GM12878 (cell line): ENCODE measurements around the gene ATP6V0A1. TPM values are rescaled to one million over a fixed set of nuclear protein-coding genes. Genes with fewer than 3 reads are reported as not detected.

Experiments
- ATF7 ChIP-seq: fragments of 450-650 bp; IDR thresholded peaks from 2 replicates; pipeline ENCODE4 v1.6.1; 2016; ENCODE audit warnings: low read depth, mild to moderate bottlenecking
- BACH1 ChIP-seq: fragments of 450-650 bp; IDR thresholded peaks from 2 replicates; pipeline ENCODE4 v1.6.1; 2017; ENCODE audit warnings: mild to moderate bottlenecking, borderline replicate concordance
- BCL11A ChIP-seq: IDR thresholded peaks from 2 replicates; pipeline ENCODE4 v1.6.1; 2011; ENCODE audit warnings: low read depth, low read length
- EGR1 ChIP-seq, 2 experiments: IDR thresholded peaks; 1 replicate in 1 of 2; 2 replicates in 1 of 2; pipeline ENCODE4 v1.6.1; 2011 to 2012; ENCODE audit warnings: low read depth in 2 of 2, low read length in 2 of 2, borderline replicate concordance in 1 of 2, mild to moderate bottlenecking in 1 of 2, moderate library complexity in 1 of 2
- ELK1 ChIP-seq: IDR thresholded peaks from 2 replicates; pipeline ENCODE4 v1.6.1; 2012; ENCODE audit warnings: low read depth, low read length, improper control_type of control experiment
- GATAD2B ChIP-seq: fragments of 450-650 bp; conservative IDR thresholded peaks from 2 replicates; pipeline ENCODE4 v1.6.1; 2017; ENCODE audit warnings: low read depth, mild to moderate bottlenecking, moderate library complexity
- HDAC6 ChIP-seq: fragments of 200-600 bp; sonication (generic); IDR thresholded peaks from one replicate; pipeline ENCODE4 v1.8.0; 2017; ENCODE audit warnings: antibody characterized with exemption; ENCODE audit not compliant: unreplicated experiment
- NKRF ChIP-seq: fragments of 450-650 bp; conservative IDR thresholded peaks from 2 replicates; pipeline ENCODE4 v1.6.1; 2017; ENCODE audit warnings: mild to moderate bottlenecking, moderate library complexity
- RCOR1 ChIP-seq: conservative IDR thresholded peaks from 2 replicates; pipeline ENCODE4 v1.6.1; 2012; ENCODE audit warnings: low read depth, low read length, improper control_type of control experiment
- RELB ChIP-seq: fragments of 450-650 bp; IDR thresholded peaks from 2 replicates; pipeline ENCODE4 v1.6.1; 2017; ENCODE audit warnings: low read depth, mild to moderate bottlenecking, moderate library complexity
- SIN3A ChIP-seq: IDR thresholded peaks from 2 replicates; pipeline ENCODE4 v1.6.1; 2012; ENCODE audit warnings: low read depth, low read length, improper control_type of control experiment
- TCF12 ChIP-seq: IDR thresholded peaks from 2 replicates; pipeline ENCODE4 v1.6.1; 2011; ENCODE audit warnings: low read depth, mild to moderate bottlenecking, low read length
- TCF7 ChIP-seq: IDR thresholded peaks from 2 replicates; pipeline ENCODE4 v1.6.1; 2014; ENCODE audit warnings: antibody characterized with exemption, borderline replicate concordance
- polyA plus RNA-seq, 11 experiments: library from polyadenylated mRNA; depleted of rRNA in 4 of 11; unstranded in 6 of 11; stranded (reverse) in 5 of 11; fragments of >200 nt; fragmentation: Nextera tagmentation in 4 of 11; fragmentation: Illumina TruSeq in 1 of 11; extraction: Ambion mirVana in 4 of 11; extraction: Trizol in 1 of 11; gene quantifications; 1 replicate in 1 of 11; 2 replicates in 10 of 11; pipeline versions ENCODE4 v1.2.1 to v1.2.3, GENCODE V29; 2011 to 2016; ENCODE audit warnings: inconsistent platforms in 2 of 11, missing spikeins in 2 of 11, low read depth in 1 of 11
- total RNA-seq, 4 experiments: library from RNA; depleted of rRNA in 3 of 4; stranded (reverse); fragments of >200 nt in 3 of 4; fragmentation: Illumina TruSeq in 1 of 4; extraction: Trizol in 1 of 4; gene quantifications; 2 replicates each; pipeline versions ENCODE4 v1.2.1 to v1.2.3, GENCODE V29; 2013 to 2021
- TF ChIP-seq, protein P1 (sequence below): fragments of 450-650 bp; IDR thresholded peaks from 2 replicates; pipeline ENCODE4 v1.6.1; 2017; ENCODE audit warnings: mild to moderate bottlenecking, moderate library complexity
- TF ChIP-seq, protein P2 (sequence below): fragments of 450-650 bp; IDR thresholded peaks from 2 replicates; pipeline ENCODE4 v1.6.1; 2017; ENCODE audit warnings: mild to moderate bottlenecking, low read depth, inconsistent platforms; ENCODE audit not compliant: poor library complexity, severe bottlenecking

Gene ATP6V0A1
- total and polyA plus RNA-seq, 10 of the 15 experiments (the other 5 are each of a cell fraction or from before 2014, with no cell fraction given), result 3.0 to 76.6 (median 30.9) TPM

DNA sequence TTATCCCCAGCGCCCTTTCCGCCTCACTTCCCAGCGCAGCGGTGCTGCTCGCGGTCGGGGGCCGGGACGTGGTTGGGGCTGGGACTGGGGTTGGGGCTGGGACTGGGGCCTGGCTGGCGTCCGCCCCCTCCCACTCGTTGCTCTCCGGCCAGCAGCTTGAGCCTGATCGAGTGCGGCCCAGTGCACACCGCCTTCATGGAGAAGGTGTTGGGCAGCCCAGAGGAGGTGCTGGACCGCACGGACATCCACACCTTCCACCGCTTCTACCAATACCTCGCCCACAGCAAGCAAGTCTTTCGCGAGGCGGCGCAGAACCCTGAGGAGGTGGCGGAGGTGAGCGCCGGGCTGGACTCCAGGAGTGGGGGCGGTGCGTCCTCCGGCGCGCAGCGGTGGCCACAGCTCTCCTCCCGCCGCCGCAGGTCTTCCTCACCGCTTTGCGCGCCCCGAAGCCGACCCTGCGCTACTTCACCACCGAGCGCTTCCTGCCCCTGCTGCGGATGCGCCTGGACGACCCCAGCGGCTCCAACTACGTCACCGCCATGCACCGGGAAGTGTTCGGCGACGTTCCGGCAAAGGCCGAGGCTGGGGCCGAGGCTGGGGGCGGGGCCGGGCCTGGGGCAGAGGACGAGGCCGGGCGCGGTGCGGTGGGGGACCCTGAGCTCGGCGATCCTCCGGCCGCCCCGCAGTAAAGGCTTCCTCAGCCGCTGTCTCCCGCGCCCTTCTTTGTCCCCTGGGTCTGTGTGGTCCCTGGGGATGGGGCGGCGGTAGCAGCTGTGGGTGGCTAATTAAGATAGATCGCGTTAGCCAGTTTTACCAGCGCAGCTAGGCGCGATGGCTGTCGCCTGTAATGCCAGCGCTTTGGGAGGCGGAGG, 95.8 kb downstream of the ATP6V0A1 start (continued):
- TF ChIP-seq, protein P1, sequence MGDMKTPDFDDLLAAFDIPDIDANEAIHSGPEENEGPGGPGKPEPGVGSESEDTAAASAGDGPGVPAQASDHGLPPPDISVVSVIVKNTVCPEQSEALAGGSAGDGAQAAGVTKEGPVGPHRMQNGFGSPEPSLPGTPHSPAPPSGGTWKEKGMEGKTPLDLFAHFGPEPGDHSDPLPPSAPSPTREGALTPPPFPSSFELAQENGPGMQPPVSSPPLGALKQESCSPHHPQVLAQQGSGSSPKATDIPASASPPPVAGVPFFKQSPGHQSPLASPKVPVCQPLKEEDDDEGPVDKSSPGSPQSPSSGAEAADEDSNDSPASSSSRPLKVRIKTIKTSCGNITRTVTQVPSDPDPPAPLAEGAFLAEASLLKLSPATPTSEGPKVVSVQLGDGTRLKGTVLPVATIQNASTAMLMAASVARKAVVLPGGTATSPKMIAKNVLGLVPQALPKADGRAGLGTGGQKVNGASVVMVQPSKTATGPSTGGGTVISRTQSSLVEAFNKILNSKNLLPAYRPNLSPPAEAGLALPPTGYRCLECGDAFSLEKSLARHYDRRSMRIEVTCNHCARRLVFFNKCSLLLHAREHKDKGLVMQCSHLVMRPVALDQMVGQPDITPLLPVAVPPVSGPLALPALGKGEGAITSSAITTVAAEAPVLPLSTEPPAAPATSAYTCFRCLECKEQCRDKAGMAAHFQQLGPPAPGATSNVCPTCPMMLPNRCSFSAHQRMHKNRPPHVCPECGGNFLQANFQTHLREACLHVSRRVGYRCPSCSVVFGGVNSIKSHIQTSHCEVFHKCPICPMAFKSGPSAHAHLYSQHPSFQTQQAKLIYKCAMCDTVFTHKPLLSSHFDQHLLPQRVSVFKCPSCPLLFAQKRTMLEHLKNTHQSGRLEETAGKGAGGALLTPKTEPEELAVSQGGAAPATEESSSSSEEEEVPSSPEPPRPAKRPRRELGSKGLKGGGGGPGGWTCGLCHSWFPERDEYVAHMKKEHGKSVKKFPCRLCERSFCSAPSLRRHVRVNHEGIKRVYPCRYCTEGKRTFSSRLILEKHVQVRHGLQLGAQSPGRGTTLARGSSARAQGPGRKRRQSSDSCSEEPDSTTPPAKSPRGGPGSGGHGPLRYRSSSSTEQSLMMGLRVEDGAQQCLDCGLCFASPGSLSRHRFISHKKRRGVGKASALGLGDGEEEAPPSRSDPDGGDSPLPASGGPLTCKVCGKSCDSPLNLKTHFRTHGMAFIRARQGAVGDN, result peak; percentile 77
- TF ChIP-seq HDAC6, result no peak
- TF ChIP-seq GATAD2B, result peak; percentile 93
- no peak for TF ChIP-seq RCOR1
- TF ChIP-seq EGR1 (IDR thresholded peaks at IDR 0.05; ENCODE audit: borderline replicate concordance in 1 of 2, low read depth in 2 of 2, low read length in 2 of 2), result peak in 1 of 2 experiments; percentile 46; a peak in 1 of 3 replicates
- peak; percentile 63; the same call in 1 of the 2 replicates for TF ChIP-seq TCF12
- TF ChIP-seq ATF7, result peak; percentile 79
- peak; percentile 33; the same call in 1 of the 2 replicates for TF ChIP-seq ELK1
- TF ChIP-seq TCF7, result no peak
- 0 out of 2 replicates have a peak, but pooled peaks have one; percentile 21 for TF ChIP-seq SIN3A
- TF ChIP-seq BACH1, result peak; percentile 28; the same call in 1 of the 2 replicates
- peak; percentile 22; the same call in 1 of the 2 replicates for TF ChIP-seq RELB
- peak; percentile 63; the same call in 1 of the 2 replicates for TF ChIP-seq BCL11A
- TF ChIP-seq NKRF, result peak; percentile 64
- TF ChIP-seq, protein P2, sequence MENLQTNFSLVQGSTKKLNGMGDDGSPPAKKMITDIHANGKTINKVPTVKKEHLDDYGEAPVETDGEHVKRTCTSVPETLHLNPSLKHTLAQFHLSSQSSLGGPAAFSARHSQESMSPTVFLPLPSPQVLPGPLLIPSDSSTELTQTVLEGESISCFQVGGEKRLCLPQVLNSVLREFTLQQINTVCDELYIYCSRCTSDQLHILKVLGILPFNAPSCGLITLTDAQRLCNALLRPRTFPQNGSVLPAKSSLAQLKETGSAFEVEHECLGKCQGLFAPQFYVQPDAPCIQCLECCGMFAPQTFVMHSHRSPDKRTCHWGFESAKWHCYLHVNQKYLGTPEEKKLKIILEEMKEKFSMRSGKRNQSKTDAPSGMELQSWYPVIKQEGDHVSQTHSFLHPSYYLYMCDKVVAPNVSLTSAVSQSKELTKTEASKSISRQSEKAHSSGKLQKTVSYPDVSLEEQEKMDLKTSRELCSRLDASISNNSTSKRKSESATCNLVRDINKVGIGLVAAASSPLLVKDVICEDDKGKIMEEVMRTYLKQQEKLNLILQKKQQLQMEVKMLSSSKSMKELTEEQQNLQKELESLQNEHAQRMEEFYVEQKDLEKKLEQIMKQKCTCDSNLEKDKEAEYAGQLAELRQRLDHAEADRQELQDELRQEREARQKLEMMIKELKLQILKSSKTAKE, result no peak
